HuH-7.5 (cell line): Measurements from ENCODE around the gene ANXA3.
"Not testable (repeated sequence)": the region's sequence is repeated elsewhere in the genome, so short reads cannot be mapped to it uniquely, and the experiment has no call there.

Experiments used
- DNase-seq: peaks from one replicate; pipeline ENCODE4 v3.0.0; 2011; ENCODE audit warnings: low spot score

ANXA3 gene

DNA sequence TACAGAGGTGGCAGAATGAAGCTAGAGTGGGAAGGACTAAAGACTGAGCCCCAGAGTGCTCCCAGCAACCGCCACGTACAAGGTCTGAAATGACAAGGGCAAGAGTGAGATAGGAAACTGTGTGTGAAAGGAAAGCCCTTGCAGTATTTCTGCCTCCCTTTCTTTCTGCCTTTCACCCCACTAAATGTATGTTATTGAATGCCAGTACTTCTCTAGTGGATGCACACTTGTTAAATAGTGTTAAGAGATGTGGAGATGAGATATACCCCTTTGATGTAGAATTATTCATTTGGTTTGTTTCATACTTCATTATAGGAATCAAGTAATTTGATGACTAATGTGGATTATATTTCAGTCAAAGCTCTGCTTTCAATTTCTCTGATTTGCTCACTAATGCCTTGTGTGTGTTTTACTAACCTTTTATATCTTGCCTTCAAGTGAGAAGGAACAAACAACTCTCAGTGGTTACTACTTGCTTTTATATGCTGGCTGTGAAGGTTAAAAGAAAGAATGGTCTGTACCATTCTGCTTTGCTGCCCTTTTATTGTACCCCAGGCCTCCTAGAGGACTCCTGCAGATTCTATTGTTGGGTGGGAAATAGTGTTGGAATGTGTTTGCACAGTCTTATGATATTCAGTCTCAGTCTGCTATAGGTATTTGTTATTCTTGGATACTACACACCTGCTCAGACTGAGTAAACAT is 8.0 kb upstream of the ANXA3 start:
- no peak for DNase-seq

DNA sequence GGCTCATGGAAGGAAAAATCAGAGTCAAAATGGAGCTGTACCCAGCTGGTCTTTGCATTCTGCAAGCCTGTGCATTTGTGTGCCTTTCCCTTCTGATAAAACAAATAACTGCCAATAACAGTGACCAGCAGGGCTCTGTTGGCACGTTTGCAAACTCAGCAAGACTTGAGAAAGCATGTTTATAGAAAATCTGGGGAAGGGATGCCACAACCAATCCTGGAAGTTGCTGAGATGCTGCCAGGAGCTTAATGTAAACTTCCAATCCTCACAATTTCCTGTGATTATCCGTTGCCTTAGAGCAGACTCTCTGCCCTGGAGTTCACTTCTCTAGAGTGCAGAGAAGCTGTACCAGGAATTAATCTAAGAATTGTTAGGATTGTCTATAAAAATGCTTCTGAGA is 6.9 kb upstream of the ANXA3 start:
- no peak for DNase-seq

GRCh38 chr4:78545275-78546246 is 6.0 kb upstream of the ANXA3 start:
- no peak for DNase-seq

GRCh38 chr4:78547899-78548298 is 3.7 kb upstream of the ANXA3 start:
- not testable (repeated sequence) for DNase-seq

- not testable (repeated sequence) for DNase-seq
Measured at GRCh38 chr4:78548889-78549288, 2.7 kb upstream of the ANXA3 start.

DNA sequence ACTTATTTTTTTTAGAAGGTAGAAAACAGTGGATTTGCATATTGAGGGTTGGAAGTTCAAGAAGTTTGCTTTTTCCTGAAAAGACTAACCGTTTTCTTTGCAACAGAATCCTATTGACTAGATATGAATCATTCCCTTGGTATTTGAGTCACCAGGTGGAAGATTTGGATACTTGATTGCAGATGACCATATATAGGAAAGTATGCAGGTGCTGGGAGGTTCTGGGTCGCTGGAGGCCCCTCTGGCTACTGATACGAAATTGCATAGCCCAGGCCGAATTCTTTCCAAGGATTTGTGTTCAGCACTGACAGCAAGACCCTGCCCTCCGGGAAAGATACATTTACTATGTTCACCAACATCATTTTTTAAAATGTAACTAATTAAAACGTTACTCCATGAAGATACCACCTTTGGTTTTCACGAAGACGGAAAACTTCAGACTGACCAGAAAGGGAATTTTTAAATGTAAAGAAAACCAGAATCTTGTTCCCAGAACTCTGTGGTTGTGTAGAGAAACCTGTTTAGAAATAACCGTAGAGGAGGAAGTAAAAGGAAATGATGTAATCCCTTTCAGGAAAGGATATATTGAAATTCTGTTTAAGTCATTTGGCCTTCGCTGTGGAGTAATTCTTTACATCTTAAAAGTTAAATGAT is 946 bp downstream of the ANXA3 start:
- DNase-seq, result peak; percentile 38

DNA sequence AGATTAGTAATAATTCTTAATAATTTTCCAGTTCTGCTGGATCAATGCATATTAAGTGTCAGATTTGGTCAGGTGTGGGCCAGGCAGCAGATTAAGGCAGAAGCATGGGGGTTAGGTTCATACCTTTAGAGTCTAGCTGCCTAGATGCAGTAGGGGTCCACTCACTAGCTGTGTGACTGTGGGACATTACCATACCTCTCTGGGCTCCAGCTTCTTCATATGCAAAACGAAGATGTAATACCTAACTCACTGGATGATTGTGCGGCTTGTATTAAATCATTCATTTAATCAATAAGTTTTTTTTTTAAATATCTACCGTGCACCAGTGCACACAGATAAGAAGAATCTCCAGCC is 1.4 kb downstream of the ANXA3 start:
- DNase-seq, result no peak

DNA sequence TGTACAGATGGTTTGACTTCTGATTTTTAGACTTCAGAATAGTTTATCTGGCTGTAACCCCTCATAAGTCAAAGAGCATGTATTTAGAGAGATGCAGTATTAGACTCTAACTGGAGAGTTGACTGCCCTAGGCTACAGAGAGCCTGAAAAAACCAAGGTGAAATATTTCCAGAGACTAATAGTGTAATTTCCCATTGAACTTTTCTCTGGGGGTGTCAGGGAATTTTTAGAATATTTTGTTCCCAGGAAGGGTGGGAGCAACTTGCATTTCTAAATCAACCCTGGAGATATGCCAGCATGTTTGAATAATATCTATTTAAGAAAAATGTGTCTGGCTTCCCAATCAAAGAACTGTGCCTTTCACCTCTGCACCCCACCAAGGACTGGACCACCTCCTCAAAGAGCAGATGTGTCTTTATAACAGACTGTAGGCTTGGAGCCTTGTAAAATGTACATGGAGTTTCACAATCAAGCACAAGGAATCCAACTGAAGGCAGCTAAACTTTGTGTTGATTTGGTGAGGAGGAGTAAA is 2.0 kb downstream of the ANXA3 start:
- no peak for DNase-seq

DNA sequence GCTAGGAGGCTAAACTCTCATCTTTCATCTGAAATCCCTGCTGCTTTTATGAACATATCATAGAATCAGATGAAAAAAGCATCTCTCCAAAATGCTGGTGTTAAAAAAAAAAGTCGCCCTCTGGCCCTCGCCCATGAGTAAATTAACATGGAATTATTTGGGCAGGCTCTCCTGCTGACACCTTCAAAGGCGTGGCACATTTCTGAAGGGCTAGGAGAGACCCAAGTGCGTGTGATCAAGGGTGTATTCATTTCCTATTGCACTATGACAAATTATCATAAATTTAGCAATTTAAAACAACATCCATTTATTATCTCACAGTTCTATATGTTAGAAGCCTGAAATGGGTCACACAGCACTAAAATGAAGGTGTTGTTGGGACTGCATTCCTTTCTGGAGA is 5.1 kb downstream of the ANXA3 start:
- DNase-seq, result no peak

DNA sequence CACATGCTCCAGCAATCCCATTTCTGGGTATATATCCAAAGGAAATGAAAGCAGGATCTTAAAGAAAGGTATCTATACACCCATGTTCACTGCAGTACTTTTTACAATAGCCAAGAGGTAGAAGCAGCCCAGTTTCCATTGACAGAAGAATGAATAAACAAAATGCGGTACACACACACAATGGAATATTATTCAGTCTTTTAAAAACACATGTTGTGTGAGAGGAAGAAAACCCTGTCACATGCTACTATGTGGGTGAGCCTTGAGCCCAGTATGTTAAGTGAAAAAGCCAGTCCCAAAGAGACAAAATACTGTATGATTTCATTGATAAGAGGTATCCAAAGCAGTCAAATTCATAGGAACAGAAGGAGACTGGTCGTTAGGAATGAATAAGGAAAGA is 6.3 kb downstream of the ANXA3 start:
- no peak for DNase-seq

- no peak for DNase-seq
Measured at GRCh38 chr4:78558410-78558809, 6.8 kb downstream of the ANXA3 start.

DNA sequence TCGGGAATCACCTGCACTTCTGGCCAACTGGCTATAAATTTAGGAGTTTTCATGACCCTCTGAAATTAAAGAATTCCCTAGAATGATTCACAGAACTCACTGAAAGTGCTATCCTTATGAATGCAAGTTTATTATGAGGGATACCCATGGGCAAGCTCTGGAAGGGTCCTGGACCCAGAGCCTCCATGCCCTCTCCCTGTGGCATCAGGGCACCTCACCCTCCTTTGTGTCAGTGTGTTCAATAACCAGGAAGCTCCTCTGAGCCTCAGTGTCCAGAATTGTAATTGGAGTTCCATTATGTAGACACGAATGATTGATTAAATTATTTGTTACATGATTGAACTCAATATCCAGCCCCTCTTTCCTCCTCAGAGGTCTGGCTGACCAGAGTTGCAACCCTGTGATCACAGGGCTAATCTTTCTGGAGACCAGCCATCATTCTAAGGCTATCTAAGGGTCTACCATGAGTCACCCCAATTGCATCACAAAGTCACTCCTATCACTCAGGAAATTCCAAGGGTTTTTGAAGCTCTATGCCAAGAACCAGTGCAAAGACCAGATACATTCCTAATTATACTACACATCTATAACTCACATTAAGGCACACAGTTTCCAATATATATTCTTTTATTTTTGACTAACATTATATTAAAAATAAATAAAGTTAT is 8.9 kb downstream of the ANXA3 start:
- no peak for DNase-seq

- DNase-seq, result no peak
Measured at GRCh38 chr4:78561677-78562076, 10.1 kb downstream of the ANXA3 start.

DNA sequence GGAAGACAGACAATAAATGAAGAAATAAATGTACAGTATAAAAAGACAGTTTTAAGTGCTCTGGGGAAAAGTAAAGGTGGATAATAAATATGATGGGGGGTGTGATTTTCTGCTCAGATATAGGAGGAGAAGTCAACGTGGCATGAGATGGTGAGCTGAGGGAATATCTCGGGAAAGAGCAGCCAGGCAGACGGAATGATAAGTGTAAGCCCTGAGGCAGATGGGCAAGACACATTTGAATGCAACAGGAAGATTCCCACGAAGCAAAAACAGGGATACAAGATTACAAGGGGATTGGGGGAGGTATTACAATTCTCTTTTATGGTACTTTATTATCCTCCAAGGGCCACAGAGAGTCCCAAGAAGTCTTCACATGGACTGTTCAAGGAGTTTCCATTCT is 11.1 kb downstream of the ANXA3 start:
- DNase-seq, result no peak

DNA sequence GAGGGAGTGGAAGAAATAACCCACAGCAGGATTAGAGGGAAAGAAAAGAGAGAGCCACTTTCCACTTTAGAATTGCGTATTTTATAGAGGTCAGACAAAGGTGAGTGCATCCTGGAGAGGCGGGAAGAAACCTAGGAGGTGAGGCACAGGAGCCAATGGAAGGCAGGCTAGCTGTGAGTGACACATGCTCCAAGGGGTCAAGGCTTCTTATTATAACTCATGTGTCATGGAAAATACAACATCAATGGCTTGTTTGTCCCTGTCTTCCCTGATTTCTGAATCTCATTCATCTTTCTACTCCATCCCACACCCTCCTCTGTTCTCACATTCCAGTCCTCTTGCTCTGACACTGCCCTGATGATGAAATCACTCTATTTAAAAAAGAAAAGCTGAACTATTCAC is 14.4 kb downstream of the ANXA3 start:
- DNase-seq, result no peak

- no peak for DNase-seq
Measured at GRCh38 chr4:78566834-78567499, 15.4 kb downstream of the ANXA3 start.

GRCh38 chr4:78567500-78568060 is 16.0 kb downstream of the ANXA3 start:
- DNase-seq, result no peak

DNA sequence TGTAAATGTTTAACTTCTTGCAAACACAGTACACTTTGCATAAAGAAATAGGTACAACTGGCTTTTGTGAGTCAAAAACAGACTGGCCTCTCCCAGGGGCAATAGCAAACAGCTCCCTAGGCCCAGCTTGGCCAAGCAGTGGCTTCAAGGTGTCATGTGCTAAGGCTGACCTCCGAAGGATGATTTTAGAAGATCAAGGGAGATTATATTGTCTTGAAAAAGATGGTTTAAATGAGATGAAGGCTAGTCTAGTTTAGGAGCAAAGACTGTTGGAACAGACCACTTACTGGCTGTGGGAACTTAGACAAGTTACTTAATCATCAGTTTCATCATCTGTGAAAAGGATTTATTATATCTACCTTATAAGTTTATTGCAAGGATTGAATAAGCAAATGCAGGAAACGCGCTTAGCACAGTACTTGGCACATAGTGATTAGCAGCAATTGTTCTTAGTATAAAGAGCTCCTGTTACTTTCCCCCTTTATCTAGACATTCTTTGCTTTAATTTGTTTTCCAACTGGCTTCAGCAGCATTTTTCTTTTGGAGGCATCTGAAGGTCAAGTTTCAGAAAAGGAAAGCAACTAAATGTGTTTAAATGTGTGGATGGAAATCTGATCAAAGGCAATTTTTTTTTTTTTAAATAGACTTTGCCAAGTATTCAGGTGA is 17.2 kb downstream of the ANXA3 start:
- no peak for DNase-seq

- no peak for DNase-seq
Measured at GRCh38 chr4:78569306-78569821, 17.8 kb downstream of the ANXA3 start.

GRCh38 chr4:78570117-78570516 is 18.5 kb downstream of the ANXA3 start:
- DNase-seq, result no peak
